HUES64 (cell line): ENCODE data around the gene ACSF3.

Experiments
- H3K27ac ChIP-seq: 2 replicates; pipeline ENCODE4 v1.7.0; 2013; ENCODE audit warnings: low read depth, low read length, inconsistent platforms
- H3K27me3 ChIP-seq: 2 replicates; pipeline ENCODE4 v1.6.1; 2013; ENCODE audit warnings: mild to moderate bottlenecking, low read length; ENCODE audit not compliant: insufficient read depth
- H3K36me3 ChIP-seq: 2 replicates; pipeline ENCODE4 v1.6.1; 2013; ENCODE audit warnings: mild to moderate bottlenecking, low read length; ENCODE audit not compliant: insufficient read depth
- H3K4me1 ChIP-seq: 2 replicates; pipeline ENCODE4 v1.6.1; 2013; ENCODE audit warnings: mild to moderate bottlenecking, low read length, moderate library complexity; ENCODE audit not compliant: insufficient read depth
- H3K4me3 ChIP-seq: 2 replicates; pipeline ENCODE4 v1.5.1; 2013; ENCODE audit warnings: mild to moderate bottlenecking, low read length, moderate library complexity
- H3K9ac ChIP-seq: 2 replicates; pipeline ENCODE4 v1.6.1; 2013; ENCODE audit warnings: mild to moderate bottlenecking, low read depth, low read length
- H3K9me3 ChIP-seq: 2 replicates; pipeline ENCODE4 v1.6.1; 2013; ENCODE audit warnings: low read depth, low read length; ENCODE audit not compliant: insufficient read depth
- WGBS: fragments of 150-250, 120-280 bp; methylation state at CpG from one replicate; pipeline ENCODE4 v1.1.7; 2013; ENCODE audit warnings: missing lambda C conversion rate; 5-methylcytosine and 5-hydroxymethylcytosine counted together

ACSF3 gene

DNA sequence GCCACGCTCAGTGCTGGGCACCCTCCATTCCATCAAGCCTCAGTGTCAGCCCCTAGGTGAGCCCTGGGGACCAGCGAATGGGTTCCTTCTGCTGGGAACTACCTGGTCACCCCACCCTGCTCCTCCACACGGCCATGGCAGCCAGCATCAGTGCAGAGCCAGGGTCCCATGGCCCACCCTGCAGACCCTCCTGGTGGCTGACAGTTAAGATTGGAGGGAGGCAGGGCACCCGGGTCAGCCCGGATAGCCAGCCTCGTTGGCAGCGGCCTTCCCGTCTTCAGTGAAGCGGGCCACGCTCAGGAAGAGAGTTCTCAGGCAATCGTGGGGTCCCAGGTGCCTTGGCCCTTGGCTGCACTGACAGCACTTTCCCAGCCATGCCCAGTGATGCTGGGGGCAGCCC, 37.1 kb upstream of the ACSF3 start:
- Histone ChIP-seq H3K9ac (no peak overlapping the region), H3K27ac (no peak overlapping the region), H3K4me1 (no peaks in the 10 kb centered on the region), H3K36me3 (no peaks in the 10 kb centered on the region), H3K4me3 (no peak overlapping the region), H3K9me3 (no peaks in the 10 kb centered on the region), H3K27me3 (no peaks in the 10 kb centered on the region)
- 93% methylated on average over 11 of the region's 11 CpGs for WGBS

- no peak overlapping the region for H3K27ac ChIP-seq
- H3K9ac ChIP-seq = no peak overlapping the region
- no peaks in the 10 kb centered on the region for H3K27me3 ChIP-seq
- no peaks in the 10 kb centered on the region for H3K4me1 ChIP-seq
- WGBS = 83% methylated on average over 9 of the region's 9 CpGs
- H3K36me3 ChIP-seq = no peaks in the 10 kb centered on the region
- H3K9me3 ChIP-seq = no peaks in the 10 kb centered on the region
- H3K4me3 ChIP-seq = no peak overlapping the region
Observed at GRCh38 chr16:89057738-89058137, 35.9 kb upstream of the ACSF3 start.

DNA sequence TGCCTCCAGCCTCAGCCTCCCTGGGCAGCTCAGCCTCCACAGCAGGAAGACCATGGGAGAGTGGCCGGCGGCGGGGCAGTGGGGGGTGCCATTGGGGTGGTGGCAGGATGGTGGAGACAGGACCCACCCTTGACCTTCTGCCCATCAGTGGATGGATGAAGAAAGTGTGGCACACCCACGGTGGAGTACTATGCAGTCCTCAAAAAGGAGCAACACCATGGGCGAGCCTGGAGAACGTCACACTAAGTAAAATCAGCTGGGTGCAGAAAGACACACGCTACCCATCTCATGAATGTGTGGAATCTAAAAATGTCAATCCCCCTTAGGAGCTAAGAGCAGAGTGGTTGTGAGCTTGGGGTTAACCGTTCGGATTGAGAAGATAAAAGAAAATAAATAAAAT, 34.8 kb upstream of the ACSF3 start:
- H3K4me1 ChIP-seq = no peaks in the 10 kb centered on the region
- no peaks in the 10 kb centered on the region for H3K36me3 ChIP-seq
- WGBS = 95% methylated on average over 9 of the region's 9 CpGs
- H3K9ac ChIP-seq = no peak overlapping the region
- no peak overlapping the region for H3K27ac ChIP-seq
- H3K27me3 ChIP-seq = no peaks in the 10 kb centered on the region
- H3K4me3 ChIP-seq = no peak overlapping the region
- no peaks in the 10 kb centered on the region for H3K9me3 ChIP-seq

- WGBS = 91% methylated on average over 12 of the region's 12 CpGs
- Histone ChIP-seq H3K9me3 (no peaks in the 10 kb centered on the region), H3K27me3 (no peaks in the 10 kb centered on the region), H3K36me3 (no peaks in the 10 kb centered on the region), H3K4me1 (no peaks in the 10 kb centered on the region), H3K4me3 (no peak overlapping the region), H3K27ac (no peak overlapping the region), H3K9ac (no peak overlapping the region)
Observed at GRCh38 chr16:89060207-89060794, 33.4 kb upstream of the ACSF3 start.

DNA sequence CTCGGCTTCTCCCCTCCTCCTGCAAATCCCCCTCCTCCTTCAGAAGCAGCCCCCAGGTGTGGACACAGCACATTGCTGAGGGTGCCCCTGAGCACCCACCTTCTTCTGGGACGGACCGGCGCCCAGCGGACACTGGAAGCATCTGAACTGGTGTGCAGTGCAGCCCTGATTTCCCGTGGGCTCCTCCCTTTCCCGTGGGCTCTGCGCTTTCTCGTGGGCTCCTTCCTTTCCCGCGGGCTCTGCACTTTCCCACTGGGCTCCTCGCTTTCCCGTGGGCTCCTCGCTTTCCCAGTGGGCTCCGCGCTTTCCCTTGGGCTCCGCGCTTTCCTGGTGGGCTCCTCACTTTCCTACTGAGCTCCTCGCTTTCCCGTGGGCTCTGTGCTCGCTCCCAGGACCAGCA, 32.6 kb upstream of the ACSF3 start:
- Histone ChIP-seq H3K9me3 (no peaks in the 10 kb centered on the region), H3K4me3 (no peak overlapping the region), H3K27me3 (no peaks in the 10 kb centered on the region), H3K27ac (no peak overlapping the region), H3K4me1 (no peaks in the 10 kb centered on the region), H3K36me3 (no peaks in the 10 kb centered on the region), H3K9ac (no peak overlapping the region)
- WGBS = 86% methylated on average over 21 of the region's 21 CpGs

DNA sequence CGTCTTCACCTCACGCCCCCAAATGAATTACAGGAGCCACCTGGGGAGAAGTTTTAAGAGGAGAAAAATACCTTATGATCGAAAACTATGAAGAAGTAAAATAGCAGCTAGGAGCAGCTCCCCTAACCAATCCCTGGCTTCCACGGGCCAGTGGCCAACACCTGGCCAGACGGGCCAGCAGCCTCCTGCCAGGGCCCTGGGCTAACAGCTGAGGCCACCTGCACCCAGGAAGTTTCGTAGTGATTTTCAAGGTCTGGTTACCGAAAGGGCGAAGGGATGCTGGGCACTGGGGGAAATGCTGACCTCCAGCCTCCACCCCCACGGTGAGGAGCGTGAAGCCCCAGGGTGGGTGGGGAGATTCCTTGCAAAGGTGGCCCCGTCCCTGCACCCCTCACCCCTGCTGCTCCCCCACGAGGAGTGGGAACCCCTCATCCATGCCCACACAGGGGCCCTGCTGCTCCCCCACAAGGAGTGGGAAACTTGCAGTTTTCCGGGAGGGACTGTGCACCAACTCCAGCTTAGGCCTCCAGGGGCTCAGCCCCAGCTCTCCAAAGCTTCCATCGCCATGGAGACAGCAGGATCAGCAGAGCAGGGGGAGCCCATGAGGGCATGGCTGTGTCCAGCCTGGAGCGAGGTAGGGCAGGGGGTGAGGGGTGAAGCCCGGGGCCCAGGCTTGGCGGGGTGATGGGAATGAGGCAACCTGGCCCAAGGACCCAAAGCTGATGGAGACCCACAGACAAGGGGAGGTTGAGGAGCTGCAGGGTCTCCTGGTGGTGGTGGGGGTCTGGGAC, 31.9 kb upstream of the ACSF3 start:
- H3K4me3 ChIP-seq = no peak overlapping the region
- 89% methylated on average over 17 of the region's 17 CpGs for WGBS
- no peak overlapping the region for H3K9ac ChIP-seq
- no peaks in the 10 kb centered on the region for H3K36me3 ChIP-seq
- H3K9me3 ChIP-seq = no peaks in the 10 kb centered on the region
- H3K27me3 ChIP-seq = no peaks in the 10 kb centered on the region
- no peak overlapping the region for H3K27ac ChIP-seq
- H3K4me1 ChIP-seq = no peaks in the 10 kb centered on the region

DNA sequence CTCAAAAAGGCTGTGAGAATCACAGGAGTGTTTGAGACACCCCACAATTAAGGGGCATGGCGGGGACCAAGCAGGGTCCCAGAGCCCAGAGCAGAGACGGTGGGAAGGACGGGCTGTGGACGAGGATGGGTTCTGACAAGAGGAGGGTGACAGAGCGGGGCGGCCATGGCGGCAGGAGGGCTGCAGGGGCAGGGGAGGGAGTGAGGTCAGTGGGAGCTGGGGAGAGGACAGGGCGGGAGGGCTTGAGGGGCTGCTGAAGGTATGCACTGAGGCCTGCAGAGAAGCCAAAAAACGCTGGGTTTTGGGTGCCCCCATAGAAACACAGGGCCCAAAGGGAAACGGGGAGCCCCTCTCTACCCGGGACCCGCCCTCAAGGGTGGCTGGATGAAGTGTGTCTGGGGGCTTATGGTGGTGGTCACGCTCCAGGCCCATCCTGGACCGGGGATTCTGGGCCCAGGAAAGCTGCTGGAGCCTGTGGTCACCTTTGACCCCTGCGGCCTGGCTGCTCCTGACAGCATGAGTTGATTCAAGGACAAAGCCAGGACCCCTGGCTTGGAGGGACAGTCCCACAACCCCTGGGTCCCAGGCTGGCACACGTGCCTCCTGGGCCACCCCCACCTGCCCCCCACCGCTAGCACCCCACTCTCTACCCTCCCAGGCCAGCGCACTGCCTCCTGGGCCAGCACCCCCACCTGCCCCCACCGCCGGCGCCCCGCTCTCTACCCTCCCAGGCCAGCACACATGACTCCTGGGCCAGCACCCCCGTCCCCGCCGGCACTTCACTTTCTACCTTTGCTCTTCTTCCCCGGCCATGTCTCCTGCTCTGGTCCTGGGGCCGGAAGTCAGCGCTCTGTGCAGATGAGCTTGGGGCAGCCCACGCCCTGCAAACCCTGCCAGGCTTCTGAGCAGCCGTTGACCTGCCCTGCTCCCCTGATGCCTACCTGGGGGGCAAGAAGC, 31.0 kb upstream of the ACSF3 start:
- Histone ChIP-seq H3K9ac (no peak overlapping the region), H3K27me3 (no peaks in the 10 kb centered on the region), H3K27ac (no peak overlapping the region), H3K9me3 (no peaks in the 10 kb centered on the region), H3K36me3 (no peaks in the 10 kb centered on the region), H3K4me3 (no peak overlapping the region), H3K4me1 (no peaks in the 10 kb centered on the region)
- 92% methylated on average over 30 of the region's 30 CpGs for WGBS

GRCh38 chr16:89063768-89064320, 29.8 kb upstream of the ACSF3 start:
- no peak overlapping the region for H3K9ac ChIP-seq
- no peaks in the 10 kb centered on the region for H3K9me3 ChIP-seq
- no peak overlapping the region for H3K4me3 ChIP-seq
- no peak overlapping the region for H3K27ac ChIP-seq
- no peaks in the 10 kb centered on the region for H3K36me3 ChIP-seq
- WGBS = 94% methylated on average over 17 of the region's 17 CpGs
- H3K27me3 ChIP-seq = no peaks in the 10 kb centered on the region
- no peaks in the 10 kb centered on the region for H3K4me1 ChIP-seq

DNA sequence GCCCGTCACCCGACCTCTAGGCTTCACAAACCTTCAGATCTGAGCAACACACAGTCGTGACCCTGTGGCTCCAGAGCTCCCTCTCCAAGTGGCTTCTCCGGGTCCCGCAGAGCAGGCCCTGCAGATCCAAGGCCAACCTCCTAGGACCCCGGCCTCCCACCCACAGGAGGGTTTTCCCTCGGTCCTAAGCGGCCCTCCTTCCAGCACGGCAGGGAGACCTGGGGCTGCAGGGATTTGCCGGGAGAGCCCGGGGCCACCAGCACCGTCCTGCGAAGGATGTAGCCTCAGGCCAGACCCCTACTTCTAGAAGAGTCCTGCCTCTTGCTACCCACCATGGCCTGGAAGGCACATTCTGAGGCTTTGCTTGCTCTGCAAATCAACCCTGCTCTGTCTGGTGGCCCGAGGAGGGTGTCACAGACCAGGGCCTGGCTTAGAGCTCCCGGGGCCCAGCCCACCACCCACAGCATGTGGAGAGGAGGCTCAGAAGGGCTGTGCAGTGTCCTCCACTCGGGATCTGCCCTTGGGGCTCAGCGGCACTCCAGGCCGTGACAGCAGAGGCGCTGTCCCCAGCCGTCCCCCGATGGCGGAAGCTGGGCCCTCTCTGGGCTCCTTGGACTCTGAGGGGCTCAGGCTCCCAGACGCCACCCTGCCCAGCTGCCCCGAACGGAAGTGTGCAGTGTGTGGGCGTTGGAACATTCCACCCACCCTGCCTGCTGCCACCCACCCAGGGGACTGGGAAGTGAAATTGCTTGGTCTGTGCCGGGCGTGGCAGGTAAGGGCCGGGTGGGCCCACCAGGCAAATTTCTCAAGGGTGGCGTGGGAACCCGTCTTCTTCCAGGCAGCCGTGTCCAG, 28.8 kb upstream of the ACSF3 start:
- no peak overlapping the region for H3K27ac ChIP-seq
- no peaks in the 10 kb centered on the region for H3K27me3 ChIP-seq
- no peaks in the 10 kb centered on the region for H3K4me1 ChIP-seq
- H3K9me3 ChIP-seq = no peaks in the 10 kb centered on the region
- 92% methylated on average over 32 of the region's 32 CpGs for WGBS
- H3K4me3 ChIP-seq = no peak overlapping the region
- H3K36me3 ChIP-seq = no peaks in the 10 kb centered on the region
- no peak overlapping the region for H3K9ac ChIP-seq

DNA sequence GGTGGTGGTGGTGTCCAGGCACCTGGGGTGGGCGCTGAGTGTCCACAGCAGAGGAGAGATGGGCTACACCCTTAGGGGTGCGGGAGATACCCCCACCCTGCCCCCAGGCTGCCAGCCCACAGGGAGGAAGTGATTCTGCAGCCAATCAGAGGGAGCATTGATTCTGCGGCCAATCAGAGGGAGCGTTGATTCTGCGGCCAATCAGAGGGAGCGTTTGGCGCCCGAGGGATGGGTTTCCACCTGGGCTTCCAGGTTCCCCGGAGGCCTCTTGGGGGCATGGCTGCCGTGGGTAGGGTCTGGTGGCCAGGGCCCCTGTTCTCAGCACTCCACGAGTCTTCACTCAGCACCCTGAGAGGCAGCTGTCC, 28.2 kb upstream of the ACSF3 start:
- no peak overlapping the region for H3K27ac ChIP-seq
- WGBS = 93% methylated on average over 11 of the region's 11 CpGs
- H3K27me3 ChIP-seq = no peaks in the 10 kb centered on the region
- H3K4me1 ChIP-seq = no peaks in the 10 kb centered on the region
- H3K9me3 ChIP-seq = no peaks in the 10 kb centered on the region
- no peak overlapping the region for H3K4me3 ChIP-seq
- no peak overlapping the region for H3K9ac ChIP-seq
- H3K36me3 ChIP-seq = no peaks in the 10 kb centered on the region
